GM18519 (cell line): ENCODE measurements around the gene STX8.
"Not testable (repeated sequence)": the region's sequence is repeated elsewhere in the genome, so short reads cannot be mapped to it uniquely, and the experiment has no call there.

Experiments used
- ATAC-seq: cut with Tn5 transposase; IDR thresholded peaks from one replicate; pipeline ENCODE4 v1.9.1; 2021; ENCODE audit warnings: mild to moderate bottlenecking, moderate library complexity; ENCODE audit not compliant: unreplicated experiment, low FRiP score

Gene STX8

DNA sequence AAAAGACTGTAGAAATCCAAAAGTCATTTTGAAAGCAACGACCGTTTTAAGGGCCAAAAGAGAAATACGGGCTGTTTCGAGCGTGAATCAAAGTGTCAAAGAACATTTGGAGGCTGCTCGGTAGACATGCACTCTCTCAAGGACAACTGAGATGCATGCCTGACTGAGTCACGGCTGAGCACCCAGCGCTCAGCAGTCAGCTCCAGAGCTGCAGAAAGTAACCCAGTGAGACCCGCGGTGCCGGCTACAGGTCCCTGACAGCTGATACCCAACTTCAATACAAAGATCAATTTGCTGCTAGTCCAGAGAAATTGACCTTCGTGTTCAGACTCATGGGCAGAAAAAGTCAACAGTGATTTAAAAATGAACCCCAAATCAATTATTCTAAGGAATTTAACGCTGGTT, 214.9 kb downstream of the STX8 start:
- no peak for ATAC-seq

DNA sequence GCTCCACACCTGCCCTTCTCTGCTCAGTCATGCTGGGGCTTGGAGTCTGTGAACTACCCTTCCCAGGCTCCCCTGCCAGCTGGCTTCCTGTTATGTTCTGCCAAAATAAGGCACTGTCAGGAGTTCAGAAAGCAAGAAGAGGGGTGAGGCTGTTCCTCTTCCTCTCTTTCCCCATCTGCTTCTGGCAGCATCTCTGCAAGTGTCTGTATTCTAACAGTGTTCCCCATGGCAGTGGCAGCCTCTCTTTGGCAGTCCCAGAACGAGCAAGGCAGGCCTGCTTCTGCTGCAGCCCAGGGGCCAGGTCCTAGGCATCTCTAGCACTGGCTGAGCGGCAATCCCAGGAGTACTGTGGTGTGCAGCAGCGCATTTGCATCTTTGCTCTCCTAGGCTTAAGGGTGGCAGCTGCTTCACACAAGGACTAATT, 219.1 kb downstream of the STX8 start:
- no peak for ATAC-seq

DNA sequence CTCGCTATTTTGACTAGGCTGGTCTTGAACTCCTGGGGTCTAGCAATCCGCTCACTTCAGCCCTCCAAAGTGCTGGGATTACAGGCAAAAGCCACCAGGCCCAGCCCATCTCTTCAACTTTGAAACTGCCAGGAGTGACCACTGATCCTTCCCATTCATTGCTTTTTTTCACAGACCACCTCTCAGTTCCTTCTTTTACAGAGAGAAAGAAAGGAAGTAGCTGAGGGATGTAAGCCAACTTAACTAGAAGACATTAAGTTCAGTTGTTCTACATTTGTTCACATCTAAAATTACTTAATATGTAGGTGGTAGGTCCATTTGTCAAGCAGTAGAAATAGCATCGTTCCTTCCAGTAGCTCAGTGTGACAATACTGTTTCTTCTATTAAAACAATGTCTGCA, 219.8 kb downstream of the STX8 start:
- ATAC-seq = no peak

- not testable (repeated sequence) for ATAC-seq
Observed at GRCh38 chr17:9355231-9355630, 220.4 kb downstream of the STX8 start.

DNA sequence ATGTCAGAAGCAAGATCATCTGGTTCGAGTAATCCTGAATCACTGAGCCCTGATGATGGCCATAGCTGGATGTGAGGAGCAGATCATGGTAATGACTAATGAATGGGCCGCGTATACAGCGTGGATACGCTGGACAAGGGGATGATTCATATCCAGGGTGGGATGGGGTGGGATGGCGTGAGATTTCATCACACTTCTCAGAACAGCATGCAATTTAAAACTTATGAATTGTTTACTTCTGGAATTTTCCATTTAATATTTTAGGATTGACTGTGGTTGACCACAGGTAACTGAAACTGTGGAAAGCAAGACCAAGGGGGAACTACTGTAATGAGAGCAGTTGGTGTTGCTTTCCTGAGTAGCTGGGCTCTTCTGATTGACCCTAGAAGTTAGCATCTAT, 225.5 kb downstream of the STX8 start:
- ATAC-seq = no peak

DNA sequence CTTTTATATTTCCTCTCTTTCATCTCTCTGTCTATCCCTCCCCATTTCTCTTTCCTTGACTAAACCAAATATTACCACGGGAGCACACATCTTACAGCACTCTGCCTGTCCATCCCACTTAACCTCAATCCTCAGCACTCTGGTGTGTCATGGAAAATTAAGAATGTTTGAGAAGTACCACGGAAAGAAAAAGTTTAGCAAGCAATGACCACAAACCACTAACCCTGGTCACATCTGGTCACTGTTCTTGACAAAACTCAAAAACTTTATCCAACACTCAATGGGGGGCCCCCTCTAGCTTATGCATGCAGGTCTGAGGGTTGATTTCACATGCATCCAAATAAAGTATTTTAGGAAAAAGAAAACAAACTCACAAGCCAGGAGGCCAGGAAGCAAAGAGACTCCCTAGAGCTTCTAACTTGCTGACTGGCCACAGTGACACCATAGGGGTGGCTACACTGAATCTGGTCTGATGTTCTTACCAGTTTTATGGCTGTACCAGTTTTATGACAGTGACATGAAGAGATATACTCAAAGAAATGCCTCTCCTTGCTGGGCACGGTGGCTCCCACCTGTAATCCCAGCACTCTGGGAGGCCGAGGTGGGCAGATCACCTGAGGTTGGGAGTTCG, 229.2 kb downstream of the STX8 start:
- no peak for ATAC-seq

- no peak for ATAC-seq
Observed at GRCh38 chr17:9343516-9343915, 232.1 kb downstream of the STX8 start.

DNA sequence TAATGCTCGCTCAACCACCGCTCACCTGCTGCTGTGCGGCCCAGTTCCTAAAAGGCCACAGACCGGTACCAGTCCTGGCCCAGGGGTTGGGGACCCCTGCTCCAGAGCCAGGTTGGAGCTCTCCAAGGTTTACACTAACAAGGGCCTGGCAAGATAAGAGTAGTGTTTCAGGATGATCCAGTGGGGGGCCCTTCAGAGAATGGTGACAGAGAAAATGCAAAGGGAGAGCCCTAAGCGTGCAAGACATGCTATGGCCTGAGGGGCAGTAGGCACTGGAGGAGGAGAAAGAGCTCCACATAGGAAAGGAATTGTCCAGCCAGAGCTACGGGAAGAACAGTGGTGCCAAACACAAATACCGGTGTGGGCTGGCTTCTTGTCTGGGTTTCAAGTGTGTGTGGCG, 233.4 kb downstream of the STX8 start:
- no peak for ATAC-seq

- no peak for ATAC-seq
Observed at GRCh38 chr17:9339958-9340357, 235.7 kb downstream of the STX8 start.

DNA sequence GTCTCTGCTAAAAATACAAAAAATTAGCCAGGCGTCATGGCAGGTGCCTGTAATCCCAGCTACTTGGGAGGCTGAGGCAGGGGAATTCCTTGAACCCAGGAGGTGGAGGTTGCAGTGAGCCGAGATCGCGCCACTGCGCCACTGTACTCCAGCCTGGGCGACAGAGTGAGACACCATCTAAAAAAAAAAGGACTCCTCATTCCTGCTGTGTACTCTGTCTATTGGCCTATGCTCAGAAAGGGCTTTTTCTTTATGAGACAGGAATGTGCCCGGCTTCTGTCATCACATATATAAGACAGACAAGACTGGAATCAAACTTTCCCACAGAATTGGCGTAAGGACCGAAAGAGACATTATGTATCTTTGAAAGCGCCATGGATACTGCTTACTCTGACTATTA, 236.1 kb downstream of the STX8 start:
- not testable (repeated sequence) for ATAC-seq

- ATAC-seq = no peak
Observed at GRCh38 chr17:9336817-9337216, 238.8 kb downstream of the STX8 start.

DNA sequence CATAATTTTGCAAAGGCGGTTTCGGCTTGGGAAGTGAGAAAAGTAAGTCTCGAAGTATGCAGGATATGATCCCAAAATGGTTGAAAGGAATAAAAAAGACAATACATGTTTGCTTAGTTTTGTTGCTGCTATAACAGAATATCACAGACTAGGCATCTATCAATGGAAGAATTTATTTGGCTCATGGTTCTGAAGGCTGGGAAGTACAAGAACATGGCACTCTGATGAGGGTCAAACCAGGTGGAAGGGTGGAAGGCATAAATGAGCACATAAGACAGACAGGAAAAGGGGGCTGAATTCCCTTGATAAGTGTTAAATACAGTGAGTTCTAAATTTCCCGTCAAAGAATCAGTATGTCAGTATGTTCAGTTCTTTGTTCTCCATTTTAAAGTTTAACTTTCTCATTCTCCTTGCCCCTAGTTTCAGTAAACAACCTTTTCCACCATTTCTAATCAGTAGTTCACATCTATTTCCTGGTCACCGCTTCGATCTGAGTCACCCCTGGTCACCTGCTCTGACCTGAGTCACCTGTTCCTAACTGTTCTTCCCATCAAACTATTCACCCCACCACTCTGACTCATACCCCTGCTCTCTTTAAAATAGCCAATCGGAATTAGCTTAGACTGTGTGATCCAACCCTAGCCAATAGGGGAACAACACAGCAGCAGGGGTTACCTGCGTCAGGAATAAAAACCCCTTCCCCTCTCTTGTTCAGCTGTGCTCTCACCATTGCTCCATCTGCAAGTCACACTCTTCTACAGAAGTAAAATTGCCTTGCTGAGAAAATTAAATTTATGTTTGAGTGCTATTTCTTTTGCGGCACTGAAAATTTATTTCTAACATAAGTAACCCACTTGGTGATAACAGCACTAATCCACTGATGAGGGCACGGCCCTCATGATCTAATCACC, 240.8 kb downstream of the STX8 start:
- ATAC-seq = no peak

- no peak for ATAC-seq
Observed at GRCh38 chr17:9332132-9332494, 243.5 kb downstream of the STX8 start.

GRCh38 chr17:9331279-9332131, 244.1 kb downstream of the STX8 start:
- ATAC-seq = no peak

GRCh38 chr17:9330611-9331271, 244.9 kb downstream of the STX8 start:
- ATAC-seq = no peak

- ATAC-seq = no peak
Observed at GRCh38 chr17:9330141-9330540, 245.5 kb downstream of the STX8 start.

DNA sequence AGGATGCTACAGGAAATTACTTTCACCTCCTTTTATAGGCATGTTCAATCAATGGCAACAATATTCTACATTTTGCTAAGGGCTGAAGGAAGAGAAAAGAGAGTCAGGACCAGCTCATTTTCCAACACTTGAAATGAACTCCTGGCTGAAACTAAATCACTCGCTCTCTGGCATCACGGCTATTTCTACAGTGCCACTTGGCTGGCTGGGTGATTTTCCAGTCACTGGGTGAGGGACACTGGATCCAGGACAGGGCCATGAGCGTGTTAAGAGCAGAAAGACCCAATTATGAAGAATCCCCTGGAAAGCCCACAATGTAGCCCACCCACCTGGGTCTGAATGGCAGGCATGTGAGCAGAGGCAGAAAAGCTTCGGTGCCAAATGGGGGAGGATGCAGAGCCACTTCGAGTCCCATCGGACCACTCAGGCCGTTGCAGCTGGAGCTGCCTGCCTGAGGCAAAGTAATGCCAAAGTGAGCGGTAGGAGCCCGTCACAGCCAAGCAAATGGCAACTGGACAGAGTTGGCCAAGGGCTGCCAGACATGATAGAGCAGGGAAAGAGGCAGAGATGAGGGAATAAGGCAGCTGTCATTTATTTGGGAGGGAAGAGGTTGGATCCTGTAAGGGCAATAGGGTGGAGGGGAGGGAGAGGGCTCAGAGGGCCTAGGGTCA, 246.2 kb downstream of the STX8 start:
- ATAC-seq = no peak

GRCh38 chr17:9324864-9325263, 250.8 kb downstream of the STX8 start:
- ATAC-seq = no peak

DNA sequence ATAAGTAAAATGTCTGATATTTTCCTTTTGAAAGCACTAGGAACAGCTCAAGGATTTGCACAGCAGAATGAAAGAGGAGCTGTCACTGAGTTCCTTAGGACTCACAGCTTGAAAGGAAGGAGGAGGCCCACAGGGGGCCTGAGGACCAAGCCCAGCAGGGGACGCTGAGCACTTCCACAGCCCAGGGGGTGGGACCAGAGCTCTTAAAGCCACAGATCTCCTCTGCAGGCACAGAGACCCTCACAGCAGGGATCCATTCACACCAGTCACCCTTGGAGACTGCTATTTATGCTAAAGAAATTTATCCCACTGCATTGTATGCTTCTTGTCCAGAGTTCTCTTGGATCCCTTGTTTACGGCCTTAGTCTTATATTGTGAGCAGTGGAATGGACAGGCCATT, 253.3 kb downstream of the STX8 start:
- no peak for ATAC-seq

DNA sequence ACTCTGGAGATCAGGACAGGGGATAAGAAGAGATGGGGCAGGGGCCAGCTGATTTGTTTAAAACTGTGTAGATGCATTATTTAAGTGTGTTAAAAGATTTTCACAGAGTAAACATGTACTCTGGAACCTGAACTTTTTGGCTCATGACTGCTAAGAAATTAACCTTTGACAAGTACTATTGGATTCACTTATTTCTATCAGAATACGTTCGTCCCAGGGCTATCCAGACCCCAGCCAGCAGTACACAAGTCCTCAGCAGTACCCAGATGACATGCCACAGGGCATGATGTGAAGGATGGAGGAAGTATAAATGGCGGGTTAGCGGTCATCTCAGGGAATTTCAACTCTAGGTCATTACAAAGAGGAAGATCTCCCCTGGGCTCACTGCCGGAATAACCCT, 253.7 kb downstream of the STX8 start:
- no peak for ATAC-seq
